Kidney (tissue), 14 donors: ENCODE results near the gene WSB1. TPM values are rescaled to one million over a fixed set of nuclear protein-coding genes. Genes with fewer than 3 reads are reported as not detected.

Experiments used
- DNase-seq, 5 donors: peaks; one replicate each; pipeline ENCODE4 v3.0.0-alpha.2; 2013 to 2020
- FAIRE-seq: peaks from 2 replicates; lab custom pipeline; 2012; peaks lifted over from hg19 to GRCh38; lab: Jason Lieb, UNC
- H3K27ac ChIP-seq, 2 donors: one replicate each; pipeline ENCODE4 v1.7.0; 2013; ENCODE audit warnings: low read depth in 2 of 2, low read length in 2 of 2, inconsistent platforms in 1 of 2
- H3K27me3 ChIP-seq: one replicate; pipeline ENCODE4 v1.7.1; 2013; ENCODE audit warnings: low read length, inconsistent platforms; ENCODE audit not compliant: control insufficient read depth, insufficient read depth
- H3K36me3 ChIP-seq, 3 donors: one replicate each; pipeline versions ENCODE4 v1.7.0 to v1.7.1; 2013; ENCODE audit warnings: low read length in 3 of 3, control low read depth in 1 of 3, inconsistent platforms in 1 of 3; ENCODE audit not compliant: insufficient read depth in 3 of 3, control insufficient read depth in 2 of 3
- H3K4me1 ChIP-seq, 3 donors: one replicate each; pipeline versions ENCODE4 v1.7.0 to v1.7.1; 2013; ENCODE audit warnings: low read length in 3 of 3, inconsistent platforms in 1 of 3, low read depth in 1 of 3; ENCODE audit not compliant: control insufficient read depth in 2 of 3, insufficient read depth in 2 of 3
- H3K4me3 ChIP-seq, 3 donors: one replicate each; pipeline versions ENCODE4 v1.7.0 to v1.8.1; 2013; ENCODE audit warnings: low read length in 3 of 3, control low read depth in 1 of 3, inconsistent platforms in 1 of 3
- H3K9ac ChIP-seq, 3 donors: one replicate each; pipeline versions ENCODE4 v1.7.0 to v1.7.1; 2013; ENCODE audit warnings: low read length in 3 of 3, control low read depth in 1 of 3, inconsistent platforms in 1 of 3
- H3K9me3 ChIP-seq, 3 donors: one replicate each; pipeline versions ENCODE4 v1.7.0 to v1.7.1; 2013; ENCODE audit warnings: low read length in 3 of 3, control low read depth in 1 of 3, inconsistent platforms in 1 of 3; ENCODE audit not compliant: control insufficient read depth in 2 of 3, insufficient read depth in 1 of 3
- CTCF ChIP-seq: IDR thresholded peaks from 3 replicates; pipeline ENCODE4 v1.5.1; 2012; ENCODE audit warnings: mild to moderate bottlenecking, moderate library complexity, borderline replicate concordance; ENCODE audit not compliant: insufficient read depth; ENCODE audit errors: extremely low read depth
- intact Hi-C: fragments of 100-400 bp; cut with DNase I; formaldehyde crosslinking; loops from one replicate; pipeline ENCODE4 v1.11.1; 2022
- polyA plus RNA-seq: library from polyadenylated mRNA; stranded (reverse); fragments of 350-450 nt; fragmentation: Illumina TruSeq; extraction: RNeasy Lipid Tissue Mini Kit (QIAGEN cat#74804); gene quantifications from one replicate; pipeline ENCODE4 v1.2.3, GENCODE V29; 2014; ENCODE audit warnings: low read depth, low replicate concordance; ENCODE audit not compliant: insufficient read depth
- total RNA-seq: library from RNA; stranded (reverse); fragmentation: NEBNext Ultra II Directional; extraction: Animal tissue kit (Norgen Biotek cat#: 25700); gene quantifications from one replicate; pipeline ENCODE4 v1.2.1, GENCODE V29; 2021
- donor health status: control.
- donor health status: control.
- donor health status: control.
- donor health status: control.
- donor health status: control.
- donor health status: DM: yes; HTN: yes; CAD: no.
- donor health status: Normal renal cell carcinoma (clear cell type).

Gene WSB1
- total and polyA plus RNA-seq, 2 donors from 2014 or later: 59.8 to 195 TPM

GRCh38 chr17:27339198-27339835 is 45.4 kb downstream of the WSB1 start:
- Histone ChIP-seq H3K4me3 (no peak overlapping the region), H3K9me3 (no peaks in the 10 kb centered on the region), H3K27ac (no peak overlapping the region), H3K36me3 (no peaks in the 10 kb centered on the region), H3K9ac (no peak overlapping the region), H3K27me3 (no peaks in the 10 kb centered on the region), H3K4me1 (peaks cover 0 to 4% (median 0%) of the 10 kb centered on the region in 3 donors)
- no peak for FAIRE-seq
- no peak for TF ChIP-seq CTCF
- intact Hi-C loops: no loop called here
- no peak for DNase-seq

GRCh38 chr17:27339836-27340550 is 46.1 kb downstream of the WSB1 start:
- Histone ChIP-seq H3K9ac (no peak overlapping the region), H3K4me3 (no peak overlapping the region), H3K9me3 (no peaks in the 10 kb centered on the region), H3K36me3 (no peaks in the 10 kb centered on the region), H3K4me1 (peaks cover 0 to 4% (median 0%) of the 10 kb centered on the region in 3 donors), H3K27me3 (no peaks in the 10 kb centered on the region), H3K27ac (no peak overlapping the region)
- intact Hi-C loops: no loop called here
- DNase-seq (no peak), FAIRE-seq (no peak)
- TF ChIP-seq CTCF: no peak

- no peak for DNase-seq
- Histone ChIP-seq H3K27ac (no peak overlapping the region), H3K4me3 (no peak overlapping the region), H3K4me1 (peaks cover 0 to 4% (median 0%) of the 10 kb centered on the region in 3 donors), H3K27me3 (no peaks in the 10 kb centered on the region), H3K9me3 (no peaks in the 10 kb centered on the region), H3K9ac (no peak overlapping the region), H3K36me3 (no peaks in the 10 kb centered on the region)
- FAIRE-seq: no peak
- TF ChIP-seq CTCF: no peak
- intact Hi-C loops: no loop called here
Observed at GRCh38 chr17:27340575-27340974, 46.7 kb downstream of the WSB1 start.
